Endodermal cell (in vitro differentiated cells): ENCODE data around the gene KIF9. TPM values are rescaled to one million over a fixed set of nuclear protein-coding genes. Genes with fewer than 3 reads are reported as not detected.

Experiments
- DNase-seq: peaks from one replicate; pipeline ENCODE4 v3.0.0-alpha.2; 2017
- H3K27ac ChIP-seq: 2 replicates; pipeline ENCODE4 v1.5.1; 2013; ENCODE audit warnings: mild to moderate bottlenecking, low read depth, low read length, moderate library complexity
- H3K27me3 ChIP-seq: 2 replicates; pipeline ENCODE4 v1.6.1; 2013; ENCODE audit warnings: mild to moderate bottlenecking, low read length, moderate library complexity; ENCODE audit not compliant: insufficient read depth, control insufficient read depth, poor library complexity, severe bottlenecking
- H3K36me3 ChIP-seq: 2 replicates; pipeline ENCODE4 v1.7.0; 2013; ENCODE audit warnings: mild to moderate bottlenecking, low read length, moderate library complexity; ENCODE audit not compliant: control insufficient read depth, insufficient read depth
- H3K4me1 ChIP-seq: one replicate; pipeline ENCODE4 v1.7.0; 2013; ENCODE audit warnings: low read length; ENCODE audit not compliant: control insufficient read depth, insufficient read depth
- H3K4me3 ChIP-seq: 2 replicates; pipeline ENCODE4 v1.5.1; 2013; ENCODE audit warnings: mild to moderate bottlenecking, low read length, moderate library complexity
- H3K9ac ChIP-seq: 2 replicates; pipeline ENCODE4 v1.6.1; 2013; ENCODE audit warnings: mild to moderate bottlenecking, low read length, moderate library complexity; ENCODE audit not compliant: poor library complexity, severe bottlenecking; ENCODE audit errors: extremely low read depth
- H3K9me3 ChIP-seq: 2 replicates; pipeline ENCODE4 v1.6.1; 2013; ENCODE audit warnings: mild to moderate bottlenecking, low read length, moderate library complexity; ENCODE audit not compliant: control insufficient read depth
- H3K27ac Mint-ChIP-seq: 2 replicates; pipeline ENCODE4 v1.8.0; 2020; ENCODE audit warnings: mixed read lengths
- H3K27me3 Mint-ChIP-seq: 2 replicates; pipeline ENCODE4 v1.8.0; 2021; ENCODE audit warnings: mild to moderate bottlenecking, mixed read lengths; ENCODE audit not compliant: insufficient read depth
- H3K36me3 Mint-ChIP-seq: 2 replicates; pipeline ENCODE4 v1.8.0; 2020; ENCODE audit warnings: low read depth, mixed read lengths
- H3K4me1 Mint-ChIP-seq: 2 replicates; pipeline ENCODE4 v1.8.0; 2020; ENCODE audit warnings: mixed read lengths
- H3K4me3 Mint-ChIP-seq: 2 replicates; pipeline ENCODE4 v1.8.0; 2020; ENCODE audit warnings: mild to moderate bottlenecking, moderate library complexity, mixed read lengths
- H3K9me3 Mint-ChIP-seq: 2 replicates; pipeline ENCODE4 v1.8.0; 2020; ENCODE audit warnings: mild to moderate bottlenecking, mixed read lengths
- WGBS, 2 experiments: methylation state at CpG; one replicate each; pipeline versions ENCODE4 v1.1.5 to v1.1.7; 2013; ENCODE audit warnings: missing lambda C conversion rate in 2 of 2, mixed read lengths in 1 of 2; ENCODE audit not compliant: insufficient coverage in 1 of 2, insufficient read length in 1 of 2; 5-methylcytosine and 5-hydroxymethylcytosine counted together
- total RNA-seq, 2 donors: library from RNA; stranded (reverse); fragmentation: NEBNext Ultra II Directional in 1 of 2; extraction: Animal tissue kit (Norgen Biotek cat#: 25700) in 1 of 2; gene quantifications; 2 replicates in 1 of 2; 3 replicates in 1 of 2; pipeline ENCODE4 v1.2.1, GENCODE V29; 2021
- TF ChIP-seq, protein P1 (sequence below): fragments of 200-600 bp; sonication (generic); conservative IDR thresholded peaks from 2 replicates; pipeline ENCODE4 v1.5.0; 2021; ENCODE audit warnings: antibody characterized with exemption, mild to moderate bottlenecking

The KIF9 gene
- total RNA-seq, 2 donors from 2014 or later: 9.9 TPM

GRCh38 chr3:47266709-47267489, 15.7 kb downstream of the KIF9 start:
- Histone ChIP-seq H3K27ac (no peak overlapping the region), H3K9me3 (no peaks in the 10 kb centered on the region), H3K36me3 (peaks cover 4% of the 10 kb centered on the region), H3K4me1 (no peaks in the 10 kb centered on the region), H3K27me3 (no peaks in the 10 kb centered on the region), H3K9ac (no peak overlapping the region), H3K4me3 (no peak overlapping the region)
- Mint-ChIP-seq H3K4me3 (no peak overlapping the region), H3K9me3 (no peaks in the 10 kb centered on the region), H3K4me1 (no peaks in the 10 kb centered on the region), H3K36me3 (peaks cover 7% of the 10 kb centered on the region), H3K27me3 (no peaks in the 10 kb centered on the region), H3K27ac (no peak overlapping the region)
- TF ChIP-seq, protein P1, sequence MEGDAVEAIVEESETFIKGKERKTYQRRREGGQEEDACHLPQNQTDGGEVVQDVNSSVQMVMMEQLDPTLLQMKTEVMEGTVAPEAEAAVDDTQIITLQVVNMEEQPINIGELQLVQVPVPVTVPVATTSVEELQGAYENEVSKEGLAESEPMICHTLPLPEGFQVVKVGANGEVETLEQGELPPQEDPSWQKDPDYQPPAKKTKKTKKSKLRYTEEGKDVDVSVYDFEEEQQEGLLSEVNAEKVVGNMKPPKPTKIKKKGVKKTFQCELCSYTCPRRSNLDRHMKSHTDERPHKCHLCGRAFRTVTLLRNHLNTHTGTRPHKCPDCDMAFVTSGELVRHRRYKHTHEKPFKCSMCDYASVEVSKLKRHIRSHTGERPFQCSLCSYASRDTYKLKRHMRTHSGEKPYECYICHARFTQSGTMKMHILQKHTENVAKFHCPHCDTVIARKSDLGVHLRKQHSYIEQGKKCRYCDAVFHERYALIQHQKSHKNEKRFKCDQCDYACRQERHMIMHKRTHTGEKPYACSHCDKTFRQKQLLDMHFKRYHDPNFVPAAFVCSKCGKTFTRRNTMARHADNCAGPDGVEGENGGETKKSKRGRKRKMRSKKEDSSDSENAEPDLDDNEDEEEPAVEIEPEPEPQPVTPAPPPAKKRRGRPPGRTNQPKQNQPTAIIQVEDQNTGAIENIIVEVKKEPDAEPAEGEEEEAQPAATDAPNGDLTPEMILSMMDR: no peak
- no peak for DNase-seq
- WGBS, 2 experiments: 93% methylated on average over 6 to 11 of the region's 11 CpGs

DNA sequence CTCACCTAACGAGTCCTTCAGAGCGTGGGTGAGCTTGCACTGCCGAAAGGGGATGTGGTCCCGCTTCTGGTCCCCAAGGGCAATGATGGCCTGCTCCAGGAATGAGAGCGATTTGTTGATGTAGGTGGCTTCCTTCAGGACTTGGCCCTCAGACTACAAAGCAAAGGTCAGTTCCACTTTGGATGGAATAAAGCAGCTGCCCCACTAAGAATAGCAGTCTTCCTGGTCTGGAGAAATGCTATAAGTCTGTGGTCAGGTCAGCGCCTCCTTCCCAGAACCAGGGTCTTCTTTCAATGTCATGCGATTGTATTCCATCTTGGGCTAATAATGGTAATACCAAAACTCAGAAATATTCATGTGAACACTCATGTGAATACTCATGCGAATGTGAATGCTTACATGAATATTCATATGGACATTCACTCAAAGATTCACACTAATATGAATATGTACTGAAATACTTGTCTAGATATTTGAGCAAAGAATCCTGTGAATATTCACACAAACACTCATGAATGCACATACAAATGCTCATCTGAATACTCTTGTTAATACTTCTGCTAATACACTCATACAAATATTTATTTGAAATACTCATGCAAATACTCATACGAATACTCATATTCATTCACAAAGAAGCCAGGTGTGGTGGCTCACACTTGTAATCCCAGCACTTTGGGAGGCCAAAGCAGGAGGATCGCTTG, 16.7 kb downstream of the KIF9 start:
- WGBS, 2 experiments: 95 to 100% methylated on average over 8 to 10 of the region's 10 CpGs
- Histone ChIP-seq H3K4me1 (no peaks in the 10 kb centered on the region), H3K27ac (no peak overlapping the region), H3K9ac (no peak overlapping the region), H3K27me3 (no peaks in the 10 kb centered on the region), H3K36me3 (no peaks in the 10 kb centered on the region), H3K4me3 (no peak overlapping the region), H3K9me3 (no peaks in the 10 kb centered on the region)
- DNase-seq: no peak
- Mint-ChIP-seq H3K27me3 (no peaks in the 10 kb centered on the region), H3K9me3 (no peaks in the 10 kb centered on the region), H3K27ac (no peak overlapping the region), H3K36me3 (peaks cover 1% of the 10 kb centered on the region), H3K4me3 (no peak overlapping the region), H3K4me1 (peaks cover 1% of the 10 kb centered on the region)
- TF ChIP-seq, protein P1: no peak

- H3K9ac ChIP-seq: no peak overlapping the region
- H3K4me3 Mint-ChIP-seq: no peak overlapping the region
These were observed 17.6 kb downstream of the KIF9 start for GRCh38 chr3:47265008-47265407.

More at GRCh38 chr3:47265008-47265407, 17.6 kb downstream of the KIF9 start:
- Mint-ChIP-seq H3K36me3 (peaks cover 1% of the 10 kb centered on the region), H3K27ac (no peak overlapping the region), H3K9me3 (no peaks in the 10 kb centered on the region), H3K4me1 (peaks cover 8% of the 10 kb centered on the region), H3K27me3 (no peaks in the 10 kb centered on the region)
- Histone ChIP-seq H3K4me3 (no peak overlapping the region), H3K27me3 (no peaks in the 10 kb centered on the region), H3K36me3 (no peaks in the 10 kb centered on the region), H3K4me1 (no peaks in the 10 kb centered on the region), H3K27ac (no peak overlapping the region), H3K9me3 (no peaks in the 10 kb centered on the region)
- WGBS, 2 experiments: 93 to 100% methylated on average over 1 of the region's 1 CpG
- DNase-seq: no peak
- TF ChIP-seq, protein P1: no peak
